Suppressor macrophage treated with lipopolysaccharide for 4 hours (primary cell): ENCODE measurements around the gene PCDHGA5.
A peak's percentile ranks its signal among the peaks of the same experiment; 100 is the strongest.
"Not testable (repeated sequence)": the region's sequence is repeated elsewhere in the genome, so short reads cannot be mapped to it uniquely, and the experiment has no call there.

Source experiments
- DNase-seq: peaks from one replicate; pipeline ENCODE4 v3.0.0-alpha.2; 2020

Gene PCDHGA5

DNA sequence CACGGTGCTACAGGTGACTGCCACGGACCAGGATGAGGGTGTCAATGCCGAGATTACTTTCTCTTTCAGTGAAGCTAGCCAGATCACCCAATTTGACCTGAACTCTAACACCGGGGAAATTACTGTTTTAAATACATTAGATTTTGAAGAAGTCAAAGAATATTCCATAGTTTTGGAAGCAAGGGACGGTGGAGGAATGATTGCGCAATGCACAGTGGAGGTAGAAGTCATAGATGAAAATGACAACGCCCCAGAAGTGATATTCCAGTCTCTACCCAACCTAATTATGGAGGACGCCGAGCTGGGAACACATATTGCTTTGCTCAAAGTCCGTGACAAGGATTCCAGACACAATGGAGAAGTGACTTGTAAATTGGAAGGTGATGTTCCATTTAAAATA lies 24.7 kb downstream of the PCDHGA5 start:
- no peak for DNase-seq

DNA sequence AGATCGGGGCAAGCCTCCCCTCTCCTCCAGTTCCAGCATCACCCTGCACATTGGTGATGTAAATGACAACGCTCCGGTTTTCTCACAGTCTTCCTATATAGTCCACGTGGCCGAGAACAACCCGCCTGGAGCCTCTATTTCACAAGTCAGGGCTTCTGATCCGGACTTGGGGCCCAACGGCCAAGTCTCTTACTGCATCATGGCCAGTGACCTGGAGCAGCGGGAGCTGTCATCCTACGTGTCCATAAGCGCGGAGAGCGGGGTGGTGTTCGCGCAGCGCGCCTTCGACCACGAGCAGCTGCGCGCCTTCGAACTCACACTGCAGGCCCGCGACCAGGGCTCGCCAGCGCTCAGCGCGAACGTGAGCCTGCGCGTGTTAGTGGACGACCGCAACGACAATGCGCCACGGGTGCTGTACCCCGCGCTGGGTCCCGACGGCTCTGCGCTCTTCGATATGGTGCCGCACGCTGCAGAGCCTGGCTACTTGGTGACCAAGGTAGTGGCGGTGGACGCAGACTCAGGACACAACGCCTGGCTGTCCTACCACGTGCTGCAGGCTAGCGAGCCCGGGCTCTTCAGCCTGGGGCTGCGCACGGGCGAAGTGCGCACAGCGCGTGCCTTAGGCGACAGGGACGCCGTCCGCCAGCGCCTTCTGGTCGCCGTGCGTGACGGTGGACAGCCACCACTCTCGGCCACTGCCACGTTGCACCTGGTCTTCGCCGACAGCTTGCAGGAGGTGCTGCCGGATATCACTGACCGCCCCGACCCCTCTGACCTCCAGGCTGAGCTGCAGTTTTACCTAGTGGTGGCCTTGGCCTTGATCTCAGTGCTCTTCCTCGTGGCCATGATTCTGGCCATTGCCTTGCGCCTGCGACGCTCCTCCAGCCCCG lies 25.4 kb downstream of the PCDHGA5 start:
- DNase-seq, result no peak

DNA sequence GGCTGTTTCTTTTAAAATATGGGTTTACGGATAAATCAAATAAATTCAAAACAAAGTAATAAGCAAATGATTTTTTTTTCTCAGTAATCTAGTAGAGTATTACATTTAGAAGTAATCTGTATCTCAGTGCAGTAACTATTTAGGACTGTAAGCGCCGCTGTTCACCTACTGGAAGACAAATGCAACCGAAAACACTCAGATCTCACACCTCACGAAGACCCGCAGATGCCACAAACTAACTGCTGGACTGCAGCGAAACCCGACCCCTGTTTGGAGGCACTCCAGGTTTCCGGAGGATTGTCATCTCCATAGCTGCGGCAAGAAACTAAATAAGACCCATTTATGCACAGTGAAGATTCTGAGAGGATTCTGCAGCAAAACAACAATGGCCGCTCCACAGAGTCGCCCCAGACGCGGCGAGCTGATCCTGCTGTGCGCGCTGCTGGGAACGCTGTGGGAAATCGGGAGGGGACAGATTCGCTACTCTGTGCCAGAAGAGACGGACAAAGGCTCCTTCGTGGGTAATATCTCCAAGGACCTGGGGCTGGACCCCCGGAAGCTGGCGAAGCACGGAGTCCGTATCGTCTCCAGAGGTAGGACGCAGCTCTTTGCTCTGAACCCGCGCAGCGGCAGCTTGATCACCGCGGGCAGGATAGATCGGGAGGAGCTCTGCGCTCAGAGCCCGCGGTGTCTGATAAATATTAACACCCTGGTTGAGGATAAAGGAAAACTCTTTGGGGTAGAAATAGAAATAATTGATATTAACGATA lies 28.7 kb downstream of the PCDHGA5 start, which contains the start of gene PCDHGA8:
Gene PCDHGA8, plus strand, starts transcription at position 205 of the 770 bp plus-strand sequence. Its CDS starts 181 bp downstream, at position 386.
- DNase-seq, result no peak

DNA sequence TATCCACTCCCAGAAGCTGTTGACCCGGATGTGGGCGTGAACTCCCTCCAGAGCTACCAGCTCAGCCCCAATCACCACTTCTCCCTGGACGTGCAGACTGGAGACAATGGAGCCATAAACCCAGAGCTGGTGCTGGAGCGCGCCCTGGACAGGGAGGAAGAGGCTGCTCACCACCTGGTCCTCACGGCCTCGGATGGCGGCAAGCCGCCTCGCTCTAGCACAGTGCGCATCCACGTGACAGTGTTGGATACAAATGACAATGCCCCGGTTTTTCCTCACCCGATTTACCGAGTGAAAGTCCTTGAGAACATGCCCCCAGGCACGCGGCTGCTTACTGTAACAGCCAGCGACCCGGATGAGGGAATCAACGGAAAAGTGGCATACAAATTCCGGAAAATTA lies 29.3 kb downstream of the PCDHGA5 start:
- DNase-seq, result no peak

DNA sequence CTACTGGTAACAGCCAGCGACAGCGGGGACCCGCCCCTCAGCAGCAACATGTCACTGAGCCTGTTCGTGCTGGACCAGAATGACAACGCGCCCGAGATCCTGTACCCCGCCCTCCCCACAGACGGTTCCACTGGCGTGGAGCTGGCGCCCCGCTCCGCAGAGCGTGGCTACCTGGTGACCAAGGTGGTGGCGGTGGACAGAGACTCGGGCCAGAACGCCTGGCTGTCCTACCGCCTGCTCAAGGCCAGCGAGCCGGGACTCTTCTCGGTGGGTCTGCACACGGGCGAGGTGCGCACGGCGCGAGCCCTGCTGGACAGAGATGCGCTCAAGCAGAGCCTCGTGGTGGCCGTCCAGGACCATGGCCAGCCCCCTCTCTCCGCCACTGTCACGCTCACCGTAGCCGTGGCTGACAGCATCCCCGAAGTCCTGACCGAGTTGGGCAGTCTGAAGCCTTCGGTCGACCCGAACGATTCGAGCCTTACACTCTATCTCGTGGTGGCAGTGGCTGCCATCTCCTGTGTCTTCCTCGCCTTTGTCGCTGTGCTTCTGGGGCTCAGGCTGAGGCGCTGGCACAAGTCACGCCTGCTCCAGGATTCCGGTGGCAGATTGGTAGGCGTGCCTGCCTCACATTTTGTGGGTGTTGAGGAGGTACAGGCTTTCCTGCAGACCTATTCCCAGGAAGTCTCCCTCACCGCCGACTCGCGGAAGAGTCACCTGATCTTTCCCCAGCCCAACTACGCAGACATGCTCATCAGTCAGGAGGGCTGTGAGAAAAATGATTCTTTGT lies 30.6 kb downstream of the PCDHGA5 start:
- not testable (repeated sequence) for DNase-seq

DNA sequence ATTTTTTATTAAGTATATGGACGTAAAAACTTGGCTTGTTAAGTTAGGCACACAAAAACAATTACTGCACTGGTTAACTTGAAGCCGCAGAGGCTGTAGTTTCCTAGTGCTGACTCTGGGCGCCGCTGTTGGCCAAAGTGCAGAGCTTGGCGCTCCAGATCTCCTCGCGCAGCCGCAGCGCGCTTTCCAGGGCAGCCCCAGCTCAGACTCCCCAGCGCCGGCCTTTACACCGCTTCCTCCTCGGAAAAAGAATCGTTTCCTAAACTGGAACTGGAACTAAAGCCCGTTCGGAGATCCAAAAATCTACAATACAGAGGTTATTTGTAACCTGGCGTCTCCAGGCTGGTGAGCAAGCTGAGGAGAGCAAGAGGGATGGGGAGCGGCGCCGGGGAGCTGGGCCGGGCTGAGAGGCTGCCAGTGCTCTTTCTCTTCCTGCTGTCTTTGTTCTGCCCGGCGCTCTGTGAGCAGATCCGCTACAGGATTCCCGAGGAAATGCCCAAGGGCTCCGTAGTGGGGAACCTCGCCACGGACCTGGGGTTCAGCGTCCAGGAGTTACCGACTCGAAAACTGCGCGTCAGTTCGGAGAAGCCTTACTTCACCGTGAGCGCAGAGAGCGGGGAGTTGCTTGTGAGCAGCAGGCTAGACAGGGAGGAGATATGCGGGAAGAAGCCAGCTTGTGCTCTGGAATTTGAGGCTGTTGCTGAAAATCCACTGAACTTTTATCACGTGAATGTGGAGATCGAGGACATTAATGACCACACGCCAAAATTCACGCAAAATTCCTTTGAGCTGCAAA lies 34.0 kb downstream of the PCDHGA5 start, which contains the start of gene PCDHGB5:
Gene PCDHGB5, plus strand, starts transcription at position 192 of the 796 bp plus-strand sequence. Its CDS starts 181 bp downstream, at position 373.
- DNase-seq, result peak; percentile 51

DNA sequence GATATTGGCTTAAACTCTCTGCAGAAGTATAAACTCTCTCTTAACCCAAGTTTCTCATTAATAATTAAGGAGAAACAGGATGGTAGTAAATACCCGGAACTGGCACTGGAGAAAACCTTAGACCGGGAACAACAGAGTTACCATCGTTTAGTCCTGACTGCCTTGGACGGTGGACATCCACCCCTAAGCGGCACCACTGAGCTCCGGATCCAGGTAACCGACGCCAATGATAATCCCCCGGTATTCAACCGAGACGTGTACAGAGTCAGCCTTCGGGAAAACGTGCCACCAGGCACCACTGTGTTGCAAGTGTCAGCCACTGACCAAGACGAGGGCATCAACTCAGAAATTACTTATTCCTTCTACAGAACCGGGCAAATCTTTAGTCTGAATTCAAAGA lies 34.6 kb downstream of the PCDHGA5 start:
- no peak for DNase-seq

DNA sequence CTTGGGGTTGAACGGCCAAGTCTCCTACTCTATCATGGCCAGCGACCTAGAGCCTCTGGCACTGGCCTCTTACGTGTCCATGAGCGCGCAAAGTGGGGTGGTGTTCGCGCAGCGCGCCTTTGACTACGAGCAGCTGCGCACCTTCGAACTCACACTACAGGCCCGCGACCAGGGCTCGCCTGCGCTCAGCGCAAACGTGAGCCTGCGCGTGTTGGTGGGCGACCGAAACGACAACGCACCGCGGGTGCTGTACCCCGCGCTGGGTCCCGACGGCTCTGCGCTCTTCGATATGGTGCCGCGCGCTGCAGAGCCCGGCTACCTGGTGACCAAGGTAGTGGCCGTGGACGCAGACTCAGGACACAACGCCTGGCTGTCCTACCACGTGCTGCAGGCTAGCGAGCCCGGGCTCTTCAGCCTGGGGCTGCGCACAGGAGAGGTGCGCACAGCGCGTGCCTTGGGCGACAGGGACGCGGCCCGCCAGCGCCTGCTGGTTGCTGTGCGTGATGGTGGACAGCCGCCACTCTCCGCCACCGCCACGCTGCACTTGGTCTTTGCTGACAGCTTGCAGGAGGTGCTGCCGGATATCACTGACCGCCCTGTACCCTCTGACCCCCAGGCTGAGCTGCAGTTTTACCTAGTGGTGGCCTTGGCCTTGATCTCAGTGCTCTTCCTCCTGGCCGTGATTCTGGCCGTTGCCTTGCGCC lies 35.7 kb downstream of the PCDHGA5 start:
- DNase-seq, result no peak

DNA sequence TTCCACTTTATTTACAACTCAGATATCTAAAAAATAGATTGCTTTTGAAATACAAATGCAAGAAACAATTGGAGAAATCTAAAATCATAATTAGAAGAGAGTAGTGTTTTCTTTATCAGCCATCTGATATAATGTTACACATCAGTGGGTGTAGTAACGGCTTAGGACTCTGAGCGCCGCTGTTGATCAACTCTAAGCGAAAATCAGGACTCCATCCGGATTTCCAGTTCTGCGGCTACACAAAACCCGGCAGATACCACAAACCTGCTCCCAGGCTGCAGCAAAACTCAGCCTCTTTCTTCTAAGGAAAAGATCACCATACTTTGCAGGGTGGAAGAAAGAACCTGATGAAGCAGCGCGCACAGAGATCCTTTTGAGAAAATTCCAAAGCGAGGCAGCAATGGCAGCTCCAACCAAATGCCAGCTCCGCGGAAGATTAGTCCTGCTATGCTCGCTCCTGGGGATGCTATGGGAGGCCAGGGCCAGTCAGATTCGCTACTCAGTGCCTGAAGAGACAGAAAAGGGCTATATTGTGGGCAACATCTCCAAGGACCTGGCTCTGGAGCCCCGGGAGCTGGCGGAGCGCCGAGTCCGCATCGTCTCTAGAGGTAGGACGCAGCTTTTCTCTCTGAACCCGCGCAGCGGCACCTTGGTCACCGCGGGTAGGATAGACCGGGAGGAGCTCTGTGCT lies 38.7 kb downstream of the PCDHGA5 start, which contains the start of gene PCDHGA9:
Gene PCDHGA9, plus strand, starts transcription at position 226 of the 691 bp plus-strand sequence. Its CDS starts 175 bp downstream, at position 401.
- peak; percentile 26 for DNase-seq

DNA sequence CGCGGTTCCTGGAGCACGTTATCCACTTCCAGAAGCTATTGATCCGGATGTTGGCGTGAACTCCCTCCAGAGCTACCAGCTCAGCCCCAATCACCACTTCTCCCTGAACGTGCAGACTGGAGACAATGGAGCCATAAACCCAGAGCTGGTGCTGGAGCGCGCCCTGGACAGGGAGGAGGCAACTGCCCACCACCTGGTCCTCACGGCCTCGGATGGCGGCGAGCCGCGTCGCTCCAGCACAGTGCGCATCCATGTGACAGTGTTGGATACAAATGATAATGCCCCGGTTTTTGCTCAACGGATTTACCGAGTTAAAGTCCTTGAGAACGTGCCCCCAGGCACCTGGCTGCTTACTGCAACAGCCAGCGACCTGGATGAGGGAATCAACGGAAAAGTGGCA lies 39.4 kb downstream of the PCDHGA5 start:
- DNase-seq, result no peak

DNA sequence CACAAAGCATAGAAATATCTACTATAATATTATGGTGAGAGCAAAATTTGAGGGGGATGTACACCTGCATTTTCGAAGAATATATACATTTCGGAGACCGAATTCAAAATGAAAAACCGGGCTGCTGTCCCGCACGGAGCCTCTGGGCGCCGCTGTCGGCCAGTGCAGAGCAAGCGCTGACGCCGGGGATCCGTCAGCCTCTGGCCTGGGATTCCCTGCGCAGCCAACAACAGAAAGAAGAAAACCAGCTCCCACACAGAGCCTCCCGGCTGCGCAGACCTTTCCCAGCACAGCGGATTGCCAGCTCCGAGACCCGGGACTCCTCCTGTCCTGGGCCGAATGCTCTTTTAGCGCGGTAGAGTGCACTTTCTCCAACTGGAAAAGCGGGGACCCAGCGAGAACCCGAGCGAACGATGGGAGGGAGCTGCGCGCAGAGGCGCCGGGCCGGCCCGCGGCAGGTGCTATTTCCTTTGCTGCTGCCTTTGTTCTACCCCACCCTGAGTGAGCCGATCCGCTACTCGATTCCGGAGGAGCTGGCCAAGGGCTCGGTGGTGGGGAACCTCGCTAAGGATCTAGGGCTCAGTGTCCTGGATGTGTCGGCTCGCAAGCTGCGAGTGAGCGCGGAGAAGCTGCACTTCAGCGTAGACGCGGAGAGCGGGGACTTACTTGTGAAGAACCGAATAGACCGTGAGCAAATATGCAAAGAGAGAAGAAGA lies 44.0 kb downstream of the PCDHGA5 start, which contains the start of gene PCDHGB6:
Gene PCDHGB6, plus strand, starts transcription at position 232 of the 716 bp plus-strand sequence. Its CDS starts 182 bp downstream, at position 414.
- DNase-seq, result peak; percentile 57

DNA sequence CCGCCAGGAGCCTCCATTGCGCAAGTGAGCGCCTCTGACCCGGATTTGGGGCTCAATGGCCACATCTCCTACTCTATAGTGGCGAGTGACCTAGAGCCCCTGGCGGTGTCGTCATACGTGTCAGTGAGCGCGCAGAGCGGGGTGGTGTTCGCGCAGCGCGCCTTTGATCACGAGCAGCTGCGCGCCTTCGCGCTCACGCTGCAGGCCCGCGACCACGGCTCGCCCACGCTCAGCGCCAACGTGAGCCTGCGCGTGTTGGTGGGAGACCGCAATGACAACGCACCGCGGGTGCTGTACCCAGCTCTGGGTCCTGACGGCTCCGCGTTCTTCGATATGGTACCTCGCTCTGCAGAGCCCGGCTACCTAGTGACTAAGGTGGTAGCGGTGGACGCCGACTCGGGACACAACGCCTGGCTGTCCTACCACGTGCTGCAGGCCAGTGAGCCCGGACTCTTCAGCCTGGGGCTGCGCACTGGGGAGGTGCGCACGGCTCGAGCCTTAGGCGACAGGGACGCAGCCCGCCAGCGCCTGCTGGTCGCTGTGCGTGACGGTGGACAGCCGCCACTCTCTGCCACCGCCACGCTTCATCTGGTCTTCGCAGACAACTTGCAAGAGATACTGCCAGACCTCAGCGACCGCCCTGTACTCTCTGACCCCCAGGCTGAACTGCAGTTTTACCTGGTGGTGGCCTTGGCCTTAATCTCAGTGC lies 45.8 kb downstream of the PCDHGA5 start:
- no peak for DNase-seq

DNA sequence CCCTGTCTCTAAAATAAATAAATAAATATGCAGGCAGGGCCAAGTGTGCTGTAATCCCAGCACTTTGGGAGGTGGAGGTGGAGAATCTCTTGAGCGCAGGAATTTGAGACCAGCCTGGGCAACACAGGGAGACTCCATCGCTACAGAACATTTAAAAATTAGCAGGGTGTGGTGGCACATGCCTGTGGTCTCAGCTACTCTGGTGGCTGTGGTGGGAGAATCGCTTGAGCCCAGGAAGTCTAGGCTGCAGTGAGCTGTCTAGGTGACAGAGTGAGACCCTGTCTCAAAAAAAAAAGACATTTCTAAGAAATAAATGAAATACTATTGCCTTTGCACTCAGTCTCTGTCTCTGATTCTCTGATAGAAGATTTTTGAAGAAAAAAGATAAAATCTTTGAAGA lies 47.6 kb downstream of the PCDHGA5 start:
- DNase-seq, result no peak

DNA sequence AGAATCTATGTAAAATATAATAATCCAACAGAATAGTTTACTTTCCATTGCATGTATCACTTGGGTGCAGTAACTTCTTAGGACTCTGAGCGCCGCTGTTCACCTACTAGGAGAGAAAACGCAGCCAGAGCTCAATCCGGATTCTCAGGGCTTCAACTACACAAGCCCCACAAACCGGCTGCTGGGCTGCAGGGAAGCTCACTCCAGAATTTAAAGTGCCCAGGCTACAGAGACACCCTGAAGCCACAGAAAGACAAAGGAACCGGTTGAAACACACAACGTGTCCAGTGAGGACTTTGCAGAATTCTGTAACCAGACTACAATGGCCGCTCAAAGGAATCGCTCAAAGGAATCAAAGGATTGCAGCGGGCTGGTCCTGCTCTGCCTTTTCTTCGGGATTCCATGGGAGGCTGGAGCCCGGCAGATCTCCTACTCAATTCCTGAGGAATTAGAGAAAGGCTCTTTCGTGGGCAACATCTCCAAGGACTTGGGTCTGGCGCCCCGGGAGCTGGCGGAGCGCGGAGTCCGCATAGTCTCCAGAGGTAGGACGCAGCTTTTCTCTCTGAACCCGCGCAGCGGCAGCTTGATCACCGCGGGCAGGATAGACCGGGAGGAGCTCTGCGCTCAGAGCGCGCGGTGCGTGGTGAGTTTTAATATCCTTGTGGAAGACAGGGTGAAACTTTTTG lies 49.0 kb downstream of the PCDHGA5 start, which contains the start of gene PCDHGA10:
Gene PCDHGA10, plus strand, starts transcription at position 134 of the 686 bp plus-strand sequence. Its CDS starts 189 bp downstream, at position 323.
- DNase-seq, result peak; percentile 69

DNA sequence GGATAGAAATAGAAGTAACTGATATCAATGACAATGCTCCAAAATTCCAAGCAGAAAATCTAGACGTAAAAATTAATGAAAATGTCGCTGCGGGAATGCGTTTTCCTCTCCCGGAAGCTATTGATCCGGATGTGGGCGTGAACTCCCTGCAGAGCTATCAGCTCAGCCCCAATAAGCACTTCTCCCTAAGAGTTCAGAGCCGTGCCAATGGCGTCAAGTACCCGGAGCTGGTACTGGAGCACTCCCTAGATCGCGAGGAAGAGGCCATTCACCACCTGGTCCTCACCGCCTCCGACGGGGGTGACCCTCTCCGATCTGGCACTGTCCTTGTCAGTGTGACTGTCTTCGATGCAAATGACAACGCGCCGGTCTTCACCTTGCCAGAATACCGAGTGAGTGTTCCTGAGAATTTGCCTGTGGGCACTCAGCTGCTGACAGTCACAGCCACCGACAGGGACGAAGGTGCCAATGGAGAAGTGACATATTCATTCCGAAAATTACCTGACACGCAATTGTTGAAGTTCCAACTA lies 49.6 kb downstream of the PCDHGA5 start:
- no peak for DNase-seq

DNA sequence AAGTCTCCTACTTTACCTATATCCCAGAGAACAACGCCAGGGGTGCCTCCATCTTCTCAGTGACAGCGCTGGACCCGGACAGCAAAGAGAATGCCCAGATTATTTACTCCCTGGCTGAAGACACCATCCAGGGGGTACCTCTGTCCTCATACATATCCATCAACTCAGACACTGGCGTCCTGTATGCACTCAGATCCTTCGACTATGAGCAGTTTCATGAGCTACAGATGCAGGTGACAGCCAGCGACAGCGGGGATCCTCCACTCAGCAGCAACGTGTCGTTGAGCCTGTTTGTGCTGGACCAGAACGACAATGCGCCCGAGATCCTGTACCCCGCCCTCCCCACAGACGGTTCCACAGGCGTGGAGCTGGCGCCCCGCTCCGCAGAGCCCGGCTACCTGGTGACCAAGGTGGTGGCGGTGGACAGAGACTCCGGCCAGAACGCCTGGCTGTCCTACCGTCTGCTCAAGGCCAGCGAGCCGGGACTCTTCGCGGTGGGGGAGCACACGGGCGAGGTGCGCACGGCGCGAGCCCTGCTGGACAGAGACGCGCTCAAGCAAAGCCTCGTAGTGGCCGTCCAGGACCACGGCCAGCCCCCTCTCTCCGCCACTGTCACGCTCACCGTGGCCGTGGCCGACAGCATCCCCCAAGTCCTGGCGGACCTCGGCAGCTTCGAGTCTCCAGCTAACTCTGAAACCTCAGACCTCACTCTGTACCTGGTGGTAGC lies 50.7 kb downstream of the PCDHGA5 start:
- not testable (repeated sequence) for DNase-seq

DNA sequence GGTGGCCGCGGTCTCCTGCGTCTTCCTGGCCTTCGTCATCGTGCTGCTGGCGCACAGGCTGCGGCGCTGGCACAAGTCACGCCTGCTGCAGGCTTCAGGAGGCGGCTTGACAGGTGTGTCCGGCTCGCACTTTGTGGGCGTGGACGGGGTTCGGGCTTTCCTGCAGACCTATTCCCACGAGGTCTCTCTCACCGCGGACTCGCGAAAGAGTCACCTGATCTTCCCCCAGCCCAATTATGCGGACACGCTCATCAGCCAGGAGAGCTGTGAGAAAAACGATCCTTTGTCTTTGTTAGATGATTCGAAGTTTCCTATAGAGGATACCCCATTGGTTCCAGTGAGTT lies 51.3 kb downstream of the PCDHGA5 start:
- DNase-seq, result not testable (repeated sequence)
